ENCODE measurements around the gene DLAT.
"Not testable (repeated sequence)": the region's sequence is repeated elsewhere in the genome, so short reads cannot be mapped to it uniquely, and the experiment has no call there.

DLAT gene

GRCh38 chr11:112006095-112006441, 19.1 kb upstream of the DLAT start:
- H2BK120ac ChIP-seq (ENCODE audit: insufficient read depth, low read length, poor library complexity); H3K9me3 ChIP-seq (ENCODE audit: insufficient read depth, low read depth, low read length): not testable (repeated sequence)

GRCh38 chr11:112011451-112011850, 13.8 kb upstream of the DLAT start:
- H3K9me3 ChIP-seq (ENCODE audit: insufficient read depth, low read depth, low read length); H3K4ac ChIP-seq (ENCODE audit: low read depth, low read length); H3K27ac ChIP-seq (ENCODE audit: low read depth, low read length); H3K27me3 ChIP-seq (ENCODE audit: insufficient read depth, low read length); DNase-seq; H3K79me2 ChIP-seq (ENCODE audit: control insufficient read depth, insufficient read depth, low read length, poor library complexity); H3K14ac ChIP-seq (ENCODE audit: low read length); H3K23ac ChIP-seq (ENCODE audit: low read length); H4K8ac ChIP-seq (ENCODE audit: low read depth, low read length); H2AFZ ChIP-seq (ENCODE audit: insufficient read depth, low read length, poor library complexity); H2BK120ac ChIP-seq (ENCODE audit: insufficient read depth, low read length, poor library complexity); H3K4me2 ChIP-seq (ENCODE audit: low read length); H3K9ac ChIP-seq (ENCODE audit: low read length); H2AK5ac ChIP-seq (ENCODE audit: low read length); H3K18ac ChIP-seq (ENCODE audit: low read length); H3K4me3 ChIP-seq (ENCODE audit: low read depth, low read length); H4K91ac ChIP-seq (ENCODE audit: low read depth, low read length); H4K12ac ChIP-seq (ENCODE audit: low read depth, low read length); H3K4me1 ChIP-seq (ENCODE audit: control insufficient read depth in 1 of 2, insufficient read depth in 2 of 2, low read length in 2 of 2); H3K79me1 ChIP-seq (ENCODE audit: low read length); H2BK12ac ChIP-seq (ENCODE audit: low read length); H3K36me3 ChIP-seq (ENCODE audit: control insufficient read depth in 1 of 2, insufficient read depth in 2 of 2, low read length in 2 of 2); H2BK5ac ChIP-seq (ENCODE audit: low read depth, low read length, poor library complexity): not testable (repeated sequence)
- no CpG with 5 or more reads among the region's 5 CpGs for WGBS (ENCODE audit: extremely low coverage, insufficient coverage, insufficient read length)

More at GRCh38 chr11:112006095-112006441, 19.1 kb upstream of the DLAT start:
- H3K4me3 ChIP-seq (ENCODE audit: low read depth, low read length); H3K27ac ChIP-seq (ENCODE audit: low read depth, low read length); H2AK5ac ChIP-seq (ENCODE audit: low read length); H3K23ac ChIP-seq (ENCODE audit: low read length); H3K18ac ChIP-seq (ENCODE audit: low read length); H4K8ac ChIP-seq (ENCODE audit: low read depth, low read length); H2BK5ac ChIP-seq (ENCODE audit: low read depth, low read length, poor library complexity); H3K9ac ChIP-seq (ENCODE audit: low read length); H2AFZ ChIP-seq (ENCODE audit: insufficient read depth, low read length, poor library complexity); H3K4ac ChIP-seq (ENCODE audit: low read depth, low read length); H3K4me1 ChIP-seq (ENCODE audit: control insufficient read depth in 1 of 2, insufficient read depth in 2 of 2, low read length in 2 of 2); H4K12ac ChIP-seq (ENCODE audit: low read depth, low read length); H3K79me1 ChIP-seq (ENCODE audit: low read length); H3K4me2 ChIP-seq (ENCODE audit: low read length); H3K79me2 ChIP-seq (ENCODE audit: control insufficient read depth, insufficient read depth, low read length, poor library complexity); H3K27me3 ChIP-seq (ENCODE audit: insufficient read depth, low read length); DNase-seq; H2BK12ac ChIP-seq (ENCODE audit: low read length); H3K36me3 ChIP-seq (ENCODE audit: control insufficient read depth in 1 of 2, insufficient read depth in 2 of 2, low read length in 2 of 2); H4K91ac ChIP-seq (ENCODE audit: low read depth, low read length); H3K14ac ChIP-seq (ENCODE audit: low read length): not testable (repeated sequence)
- no CpG with 5 or more reads among the region's 4 CpGs for WGBS (ENCODE audit: extremely low coverage, insufficient coverage, insufficient read length)

- no peaks in the 10 kb centered on the region for H3K36me3 ChIP-seq (ENCODE audit: control insufficient read depth in 1 of 2, insufficient read depth in 2 of 2, low read length in 2 of 2)
- DNase-seq = peak; percentile 56 to 67
- H3K79me2 ChIP-seq (ENCODE audit: control insufficient read depth, insufficient read depth, low read length, poor library complexity) = no peaks in the 10 kb centered on the region
- H3K14ac ChIP-seq (ENCODE audit: low read length) = no peak overlapping the region
- H3K79me1 ChIP-seq (ENCODE audit: low read length) = no peaks in the 10 kb centered on the region
- no peak overlapping the region for H2BK12ac ChIP-seq (ENCODE audit: low read length)
- no peak overlapping the region for H3K9ac ChIP-seq (ENCODE audit: low read length)
- H3K9me3 ChIP-seq (ENCODE audit: insufficient read depth, low read depth, low read length) = no peaks in the 10 kb centered on the region
- H3K4me1 ChIP-seq (ENCODE audit: control insufficient read depth in 1 of 2, insufficient read depth in 2 of 2, low read length in 2 of 2) = no peaks in the 10 kb centered on the region
- no peak overlapping the region for H3K27ac ChIP-seq (ENCODE audit: low read depth, low read length)
- no peak overlapping the region for H3K4me2 ChIP-seq (ENCODE audit: low read length)
- no peak overlapping the region for H3K4me3 ChIP-seq (ENCODE audit: low read depth, low read length)
- H3K18ac ChIP-seq (ENCODE audit: low read length) = no peak overlapping the region
- no peak overlapping the region for H4K12ac ChIP-seq (ENCODE audit: low read depth, low read length)
- H4K8ac ChIP-seq (ENCODE audit: low read depth, low read length) = no peak overlapping the region
- H4K91ac ChIP-seq (ENCODE audit: low read depth, low read length) = no peak overlapping the region
- no peak overlapping the region for H3K4ac ChIP-seq (ENCODE audit: low read depth, low read length)
- H2BK5ac ChIP-seq (ENCODE audit: low read depth, low read length, poor library complexity) = no peak overlapping the region
- no peak overlapping the region for H2BK120ac ChIP-seq (ENCODE audit: insufficient read depth, low read length, poor library complexity)
- H2AFZ ChIP-seq (ENCODE audit: insufficient read depth, low read length, poor library complexity) = no peak overlapping the region
- H3K23ac ChIP-seq (ENCODE audit: low read length) = no peak overlapping the region
- WGBS (ENCODE audit: extremely low coverage, insufficient coverage, insufficient read length) = no CpG with 5 or more reads among the region's 4 CpGs
- H2AK5ac ChIP-seq (ENCODE audit: low read length) = no peak overlapping the region
- H3K27me3 ChIP-seq (ENCODE audit: insufficient read depth, low read length) = no peaks in the 10 kb centered on the region
Measured at GRCh38 chr11:112012874-112013273, 12.3 kb upstream of the DLAT start.

DNA sequence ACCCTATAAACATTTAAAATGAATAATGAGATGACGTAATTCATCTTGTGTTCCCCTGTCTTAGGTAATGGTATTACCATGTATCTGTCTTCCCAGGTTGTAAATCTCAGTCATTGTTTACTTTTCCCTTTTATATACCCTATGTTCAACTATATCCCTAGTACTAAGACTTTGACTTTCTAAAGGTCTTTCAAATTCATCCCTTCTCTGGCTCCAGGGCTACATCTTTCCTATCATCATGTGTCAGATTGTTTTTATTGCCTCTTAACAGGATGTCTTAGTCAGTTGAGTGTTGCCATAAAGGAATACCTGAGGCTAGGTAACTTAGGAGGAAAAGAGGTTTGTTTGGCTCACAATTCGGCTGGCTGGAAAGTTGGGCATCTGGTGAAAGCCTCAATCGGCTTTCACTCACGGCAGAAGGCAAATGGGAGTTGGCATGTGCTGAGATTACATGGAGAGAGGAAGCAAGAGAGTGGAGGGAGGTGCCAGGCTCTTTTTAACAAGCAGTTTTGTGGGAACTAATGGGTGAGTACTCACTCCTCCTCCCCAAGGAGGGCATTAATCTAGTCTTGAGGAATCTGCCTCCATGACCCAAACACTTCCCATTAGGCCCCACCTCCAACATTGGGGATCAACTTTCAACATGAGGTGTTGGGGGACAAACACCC, 11.6 kb upstream of the DLAT start:
- H3K27ac ChIP-seq (ENCODE audit: low read depth, low read length) = no peak overlapping the region
- no peak overlapping the region for H2BK5ac ChIP-seq (ENCODE audit: low read depth, low read length, poor library complexity)
- no peak overlapping the region for H2BK120ac ChIP-seq (ENCODE audit: insufficient read depth, low read length, poor library complexity)
- H3K4me2 ChIP-seq (ENCODE audit: low read length) = no peak overlapping the region
- DNase-seq = no peak
- H3K79me1 ChIP-seq (ENCODE audit: low read length) = no peaks in the 10 kb centered on the region
- H2BK12ac ChIP-seq (ENCODE audit: low read length) = no peak overlapping the region
- no CpG with 5 or more reads among the region's 4 CpGs for WGBS (ENCODE audit: extremely low coverage, insufficient coverage, insufficient read length)
- H3K4ac ChIP-seq (ENCODE audit: low read depth, low read length) = no peak overlapping the region
- H3K36me3 ChIP-seq (ENCODE audit: control insufficient read depth in 1 of 2, insufficient read depth in 2 of 2, low read length in 2 of 2) = no peaks in the 10 kb centered on the region
- no peaks in the 10 kb centered on the region for H3K27me3 ChIP-seq (ENCODE audit: insufficient read depth, low read length)
- H3K18ac ChIP-seq (ENCODE audit: low read length) = no peak overlapping the region
- no peaks in the 10 kb centered on the region for H3K4me1 ChIP-seq (ENCODE audit: control insufficient read depth in 1 of 2, insufficient read depth in 2 of 2, low read length in 2 of 2)
- H3K79me2 ChIP-seq (ENCODE audit: control insufficient read depth, insufficient read depth, low read length, poor library complexity) = no peaks in the 10 kb centered on the region
- no peak overlapping the region for H3K14ac ChIP-seq (ENCODE audit: low read length)
- H2AFZ ChIP-seq (ENCODE audit: insufficient read depth, low read length, poor library complexity) = no peak overlapping the region
- H3K4me3 ChIP-seq (ENCODE audit: low read depth, low read length) = no peak overlapping the region
- no peaks in the 10 kb centered on the region for H3K9me3 ChIP-seq (ENCODE audit: insufficient read depth, low read depth, low read length)
- no peak overlapping the region for H3K23ac ChIP-seq (ENCODE audit: low read length)
- no peak overlapping the region for H2AK5ac ChIP-seq (ENCODE audit: low read length)
- H4K8ac ChIP-seq (ENCODE audit: low read depth, low read length) = no peak overlapping the region
- no peak overlapping the region for H4K91ac ChIP-seq (ENCODE audit: low read depth, low read length)
- no peak overlapping the region for H3K9ac ChIP-seq (ENCODE audit: low read length)
- no peak overlapping the region for H4K12ac ChIP-seq (ENCODE audit: low read depth, low read length)
